CD14-positive monocyte (primary cell): Measurements from ENCODE around the gene FREM1. TPM values are rescaled to one million over a fixed set of nuclear protein-coding genes. Genes with fewer than 3 reads are reported as not detected.

Experiments
- DNase-seq, 3 donors: peaks; one replicate each; pipeline ENCODE4 v3.0.0-alpha.2; 2011 to 2022
- H2AFZ ChIP-seq: 2 replicates; pipeline ENCODE4 v1.6.0; 2012; ENCODE audit warnings: mild to moderate bottlenecking, low read depth, low read length, inconsistent platforms; ENCODE audit not compliant: insufficient read depth, poor library complexity, severe bottlenecking
- H3K27ac ChIP-seq, 2 donors: 1 replicate in 1 of 2; 2 replicates in 1 of 2; pipeline ENCODE4 v1.5.1; 2012 to 2013; ENCODE audit warnings: low read length in 2 of 2, control low read depth in 1 of 2, inconsistent platforms in 1 of 2, low read depth in 1 of 2, mild to moderate bottlenecking in 1 of 2
- H3K27me3 ChIP-seq, 2 donors: one replicate each; pipeline versions ENCODE4 v1.6.0 to v1.6.1; 2011 to 2013; ENCODE audit warnings: low read length in 2 of 2; ENCODE audit not compliant: control insufficient read depth in 2 of 2, insufficient read depth in 2 of 2
- H3K36me3 ChIP-seq, 2 donors: replicated peaks in 1 of 2; 1 replicate in 1 of 2; 2 replicates in 1 of 2; pipeline versions ENCODE4 v1.5.1 to v1.6.1; 2012 to 2013; ENCODE audit warnings: low read length in 2 of 2, control low read depth in 1 of 2, inconsistent platforms in 1 of 2, mild to moderate bottlenecking in 1 of 2; ENCODE audit not compliant: insufficient read depth in 2 of 2, control insufficient read depth in 1 of 2
- H3K4me1 ChIP-seq, 2 donors: 1 replicate in 1 of 2; 2 replicates in 1 of 2; pipeline versions ENCODE4 v1.5.1 to v1.6.1; 2012 to 2013; ENCODE audit warnings: low read length in 2 of 2, control low read depth in 1 of 2, inconsistent platforms in 1 of 2, mild to moderate bottlenecking in 1 of 2, moderate library complexity in 1 of 2; ENCODE audit not compliant: insufficient read depth in 2 of 2, control insufficient read depth in 1 of 2
- H3K4me2 ChIP-seq: replicated peaks from 2 replicates; pipeline ENCODE3; 2012; ENCODE audit warnings: low read length, moderate library complexity, mild to moderate bottlenecking; ENCODE audit not compliant: poor library complexity, severe bottlenecking; ENCODE audit errors: extremely low read depth
- H3K4me3 ChIP-seq, 3 experiments: fragments of 200-600 bp in 1 of 3; sonication (generic) in 1 of 3; replicated peaks in 1 of 3; 1 replicate in 2 of 3; 2 replicates in 1 of 3; pipeline ENCODE4 v1.5.1; 2011 to 2013; ENCODE audit warnings: low read length in 3 of 3, mild to moderate bottlenecking in 3 of 3, control low read depth in 2 of 3, low read depth in 2 of 3, inconsistent platforms in 1 of 3, moderate library complexity in 1 of 3
- H3K79me2 ChIP-seq: 2 replicates; pipeline ENCODE4 v1.6.0; 2012; ENCODE audit warnings: mild to moderate bottlenecking, control low read depth, inconsistent platforms, low read length, moderate library complexity; ENCODE audit not compliant: insufficient read depth
- H3K9ac ChIP-seq: 2 replicates; pipeline ENCODE4 v1.6.0; 2017; ENCODE audit warnings: low read length, mild to moderate bottlenecking; ENCODE audit not compliant: insufficient read depth, poor library complexity, severe bottlenecking
- H3K9me3 ChIP-seq, 2 donors: replicated peaks in 1 of 2; 1 replicate in 1 of 2; 2 replicates in 1 of 2; pipeline versions ENCODE4 v1.5.1 to v1.6.1; 2012 to 2013; ENCODE audit warnings: low read length in 2 of 2, control low read depth in 1 of 2; ENCODE audit not compliant: control insufficient read depth in 1 of 2, insufficient read depth in 1 of 2
- H4K20me1 ChIP-seq: 2 replicates; pipeline ENCODE4 v1.6.0; 2012; ENCODE audit warnings: mild to moderate bottlenecking, low read length, control low read depth, moderate library complexity; ENCODE audit not compliant: insufficient read depth
- H3K27ac Mint-ChIP-seq, 7 donors: one replicate each; pipeline ENCODE4 v1.8.0; 2020; ENCODE audit warnings: mild to moderate bottlenecking in 7 of 7, mixed read lengths in 7 of 7, moderate library complexity in 6 of 7, inconsistent platforms in 2 of 7
- H3K27me3 Mint-ChIP-seq, 3 donors: one replicate each; pipeline ENCODE4 v1.8.0; 2021 to 2022; ENCODE audit warnings: low read depth in 3 of 3, mild to moderate bottlenecking in 3 of 3, mixed read lengths in 3 of 3, moderate library complexity in 3 of 3, inconsistent platforms in 1 of 3
- H3K36me3 Mint-ChIP-seq, 2 donors: one replicate each; pipeline ENCODE4 v1.8.0; 2020; ENCODE audit warnings: mixed read lengths in 2 of 2, inconsistent platforms in 1 of 2, mild to moderate bottlenecking in 1 of 2
- H3K4me1 Mint-ChIP-seq: one replicate; pipeline ENCODE4 v1.8.0; 2020; ENCODE audit warnings: mild to moderate bottlenecking, mixed read lengths
- H3K4me3 Mint-ChIP-seq, 2 donors: one replicate each; pipeline ENCODE4 v1.8.0; 2020; ENCODE audit warnings: mild to moderate bottlenecking in 2 of 2, mixed read lengths in 2 of 2, moderate library complexity in 1 of 2
- H3K9me3 Mint-ChIP-seq, 7 donors: one replicate each; pipeline ENCODE4 v1.8.0; 2020 to 2022; ENCODE audit warnings: mixed read lengths in 7 of 7, mild to moderate bottlenecking in 6 of 7, moderate library complexity in 6 of 7, inconsistent platforms in 2 of 7
- WGBS: methylation state at CpG from one replicate; pipeline ENCODE4 v1.1.5; 2013; ENCODE audit warnings: missing lambda C conversion rate; ENCODE audit not compliant: insufficient coverage; 5-methylcytosine and 5-hydroxymethylcytosine counted together
- intact Hi-C, 2 donors: fragments of 100-400 bp; cut with micrococcal nuclease; formaldehyde crosslinking; loops; one replicate each; pipeline versions ENCODE4 v1.15.0 to v1.15.1; 2023
- polyA plus RNA-seq, 3 donors: library from polyadenylated mRNA; depleted of rRNA in 1 of 3; unstranded in 2 of 3; stranded (reverse) in 1 of 3; fragments of 300-500 nt in 2 of 3; fragments of >200 nt in 1 of 3; fragmentation: Illumina TruSeq in 2 of 3; gene quantifications; 1 replicate in 2 of 3; 2 replicates in 1 of 3; pipeline ENCODE4 v1.2.3, GENCODE V29; 2012 to 2021
- TF ChIP-seq, protein P1 (sequence below): fragments of 200-600 bp; IDR thresholded peaks from one replicate; pipeline ENCODE4 v1.8.0; 2022; ENCODE audit warnings: antibody characterized with exemption, mild to moderate bottlenecking

FREM1 gene
- polyA plus RNA-seq, 3 donors: not detected

DNA sequence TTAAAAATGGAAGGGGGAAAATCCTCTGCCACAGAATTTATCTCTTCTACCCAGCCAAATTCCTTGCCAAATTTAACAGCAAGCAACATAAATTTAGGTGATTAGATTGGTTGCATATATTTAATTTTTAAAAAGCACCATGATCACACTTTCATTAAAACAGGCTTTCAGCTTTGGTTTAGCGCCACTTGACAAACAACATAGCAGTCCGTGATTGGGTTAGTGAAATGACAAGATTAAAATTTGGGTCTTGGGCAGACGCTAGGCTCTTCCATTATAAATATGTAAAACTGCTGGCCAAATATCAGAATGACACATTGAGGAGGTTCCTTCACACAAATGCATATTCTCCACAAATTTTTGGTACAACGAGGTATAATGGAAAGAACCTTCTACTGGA is 129.5 kb downstream of the FREM1 start:
- H3K27ac ChIP-seq: no peak overlapping the region
- no peak for DNase-seq
- no peaks in the 10 kb centered on the region for H3K9me3 ChIP-seq
- TF ChIP-seq, protein P1, sequence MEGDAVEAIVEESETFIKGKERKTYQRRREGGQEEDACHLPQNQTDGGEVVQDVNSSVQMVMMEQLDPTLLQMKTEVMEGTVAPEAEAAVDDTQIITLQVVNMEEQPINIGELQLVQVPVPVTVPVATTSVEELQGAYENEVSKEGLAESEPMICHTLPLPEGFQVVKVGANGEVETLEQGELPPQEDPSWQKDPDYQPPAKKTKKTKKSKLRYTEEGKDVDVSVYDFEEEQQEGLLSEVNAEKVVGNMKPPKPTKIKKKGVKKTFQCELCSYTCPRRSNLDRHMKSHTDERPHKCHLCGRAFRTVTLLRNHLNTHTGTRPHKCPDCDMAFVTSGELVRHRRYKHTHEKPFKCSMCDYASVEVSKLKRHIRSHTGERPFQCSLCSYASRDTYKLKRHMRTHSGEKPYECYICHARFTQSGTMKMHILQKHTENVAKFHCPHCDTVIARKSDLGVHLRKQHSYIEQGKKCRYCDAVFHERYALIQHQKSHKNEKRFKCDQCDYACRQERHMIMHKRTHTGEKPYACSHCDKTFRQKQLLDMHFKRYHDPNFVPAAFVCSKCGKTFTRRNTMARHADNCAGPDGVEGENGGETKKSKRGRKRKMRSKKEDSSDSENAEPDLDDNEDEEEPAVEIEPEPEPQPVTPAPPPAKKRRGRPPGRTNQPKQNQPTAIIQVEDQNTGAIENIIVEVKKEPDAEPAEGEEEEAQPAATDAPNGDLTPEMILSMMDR: no peak
- Mint-ChIP-seq H3K4me3 (no peak overlapping the region), H3K36me3 (no peaks in the 10 kb centered on the region), H3K4me1 (no peaks in the 10 kb centered on the region), H3K27me3 (no peaks in the 10 kb centered on the region), H3K9me3 (peaks cover 0 to 2% (median 0%) of the 10 kb centered on the region in 7 donors), H3K27ac (no peak overlapping the region)
- intact Hi-C loops: no loop called here
- no peak overlapping the region for H3K4me3 ChIP-seq
- no peaks in the 10 kb centered on the region for H3K4me1 ChIP-seq
- H3K27me3 ChIP-seq: no peaks in the 10 kb centered on the region
- H3K9ac ChIP-seq: no peak overlapping the region
- H3K79me2 ChIP-seq: no peaks in the 10 kb centered on the region
- 67% methylated on average over 1 of the region's 4 CpGs for WGBS
- no peaks in the 10 kb centered on the region for H4K20me1 ChIP-seq
- no peak overlapping the region for H2AFZ ChIP-seq
- H3K4me2 ChIP-seq: no peak overlapping the region
- no peaks in the 10 kb centered on the region for H3K36me3 ChIP-seq

DNA sequence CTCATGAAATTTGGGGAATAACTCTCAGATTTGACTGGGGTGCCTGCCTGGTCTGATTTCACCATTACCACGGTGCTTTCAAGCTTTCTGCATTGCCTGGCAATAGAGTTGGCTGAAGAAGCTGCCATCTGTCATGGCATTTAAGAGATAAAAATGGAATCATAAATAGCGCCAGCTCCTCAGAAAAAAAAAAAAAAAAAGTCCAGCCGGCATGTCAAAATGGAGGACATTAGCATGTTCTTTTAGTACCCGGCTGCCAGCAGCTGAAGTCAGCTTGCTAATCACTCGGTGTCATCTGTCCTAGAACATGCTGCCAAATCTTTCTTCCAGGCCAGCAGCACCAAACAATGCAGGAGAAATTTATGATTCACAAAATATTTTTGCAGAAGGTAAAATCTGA is 130.0 kb downstream of the FREM1 start:
- intact Hi-C loops: no loop called here

More for the DNA sequence above, 130.0 kb downstream of the FREM1 start:
- H3K9me3 ChIP-seq: no peaks in the 10 kb centered on the region
- H3K27ac ChIP-seq: no peak overlapping the region
- Mint-ChIP-seq H3K36me3 (no peaks in the 10 kb centered on the region), H3K4me3 (no peak overlapping the region), H3K27ac (no peak overlapping the region), H3K4me1 (no peaks in the 10 kb centered on the region), H3K27me3 (no peaks in the 10 kb centered on the region), H3K9me3 (peaks cover 0 to 2% (median 0%) of the 10 kb centered on the region in 7 donors)
- no peaks in the 10 kb centered on the region for H4K20me1 ChIP-seq
- no peaks in the 10 kb centered on the region for H3K27me3 ChIP-seq
- H3K4me1 ChIP-seq: no peaks in the 10 kb centered on the region
- H3K79me2 ChIP-seq: no peaks in the 10 kb centered on the region
- DNase-seq: no peak
- no peaks in the 10 kb centered on the region for H3K36me3 ChIP-seq
- H3K4me3 ChIP-seq: no peak overlapping the region
- no peak overlapping the region for H3K4me2 ChIP-seq
- H3K9ac ChIP-seq: no peak overlapping the region
- H2AFZ ChIP-seq: no peak overlapping the region
- TF ChIP-seq, protein P1: no peak
- 100% methylated on average over 1 of the region's 5 CpGs for WGBS
